GM21367 (cell line): ENCODE results near the gene GPT2.
"Not testable (repeated sequence)": the region's sequence is repeated elsewhere in the genome, so short reads cannot be mapped to it uniquely, and the experiment has no call there.

ENCODE experiments used
- ATAC-seq: cut with Tn5 transposase; IDR thresholded peaks from one replicate; pipeline ENCODE4 v1.9.1; 2021; ENCODE audit not compliant: unreplicated experiment

The GPT2 gene

DNA sequence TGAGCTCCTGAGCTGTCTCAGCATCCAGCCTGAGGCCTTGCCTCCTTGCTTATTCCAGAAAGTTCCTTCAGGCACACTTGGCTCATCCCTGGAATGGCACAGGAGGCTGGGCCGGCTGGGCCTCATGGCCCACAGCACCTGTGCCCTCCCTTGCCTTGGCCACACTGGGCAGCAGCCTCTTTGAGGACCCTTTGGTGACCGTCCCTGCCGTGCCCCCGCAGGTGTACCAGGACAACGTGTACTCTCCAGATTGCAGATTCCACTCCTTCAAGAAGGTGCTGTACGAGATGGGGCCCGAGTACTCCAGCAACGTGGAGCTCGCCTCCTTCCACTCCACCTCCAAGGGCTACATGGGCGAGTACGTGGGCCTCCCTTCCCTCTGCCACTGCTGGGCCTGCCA, 34.2 kb downstream of the GPT2 start:
- ATAC-seq, result no peak

DNA sequence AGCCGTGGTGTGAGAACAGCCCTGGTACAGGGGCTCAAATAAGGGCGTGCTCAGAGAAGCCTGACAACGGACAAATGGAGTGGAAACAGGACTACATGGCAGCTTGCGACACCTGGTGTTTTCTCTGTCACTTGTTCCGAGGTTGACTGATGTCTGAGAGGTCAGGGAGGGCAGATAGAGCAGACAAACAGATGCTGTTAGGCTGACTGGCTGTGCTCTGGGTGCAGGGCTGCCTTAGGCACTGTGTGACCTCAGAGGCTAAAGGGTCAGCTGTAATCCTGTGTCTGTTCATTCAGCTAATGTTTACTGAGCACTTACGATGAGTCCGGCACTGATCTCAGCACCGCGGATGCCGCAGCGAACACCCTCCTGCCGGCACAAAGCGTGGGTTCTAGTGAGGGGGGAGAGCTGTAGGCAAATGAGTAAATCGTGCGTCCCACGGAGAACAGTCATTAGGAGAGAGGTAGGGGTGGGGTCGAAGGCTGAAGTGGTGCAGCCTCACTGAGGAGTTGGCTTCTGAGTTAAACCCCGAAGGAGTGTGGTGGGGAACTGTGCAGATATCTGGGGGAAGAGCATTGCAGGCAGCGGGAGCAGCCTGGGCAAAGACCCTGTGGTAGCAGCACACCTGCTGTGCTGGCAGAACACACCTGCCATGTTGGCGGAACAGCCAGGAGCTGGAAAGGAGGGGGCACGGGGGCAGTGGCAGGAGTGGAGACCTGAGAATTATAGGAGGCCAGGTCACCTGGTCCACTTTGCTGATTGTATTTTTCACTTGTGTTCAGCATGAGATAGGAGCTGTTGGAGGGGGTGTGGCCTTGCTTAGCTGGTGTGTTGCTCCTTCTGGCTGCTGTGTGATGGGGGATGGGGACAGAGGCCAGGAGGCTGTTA, 35.0 kb downstream of the GPT2 start:
- peak; percentile 88 for ATAC-seq

DNA sequence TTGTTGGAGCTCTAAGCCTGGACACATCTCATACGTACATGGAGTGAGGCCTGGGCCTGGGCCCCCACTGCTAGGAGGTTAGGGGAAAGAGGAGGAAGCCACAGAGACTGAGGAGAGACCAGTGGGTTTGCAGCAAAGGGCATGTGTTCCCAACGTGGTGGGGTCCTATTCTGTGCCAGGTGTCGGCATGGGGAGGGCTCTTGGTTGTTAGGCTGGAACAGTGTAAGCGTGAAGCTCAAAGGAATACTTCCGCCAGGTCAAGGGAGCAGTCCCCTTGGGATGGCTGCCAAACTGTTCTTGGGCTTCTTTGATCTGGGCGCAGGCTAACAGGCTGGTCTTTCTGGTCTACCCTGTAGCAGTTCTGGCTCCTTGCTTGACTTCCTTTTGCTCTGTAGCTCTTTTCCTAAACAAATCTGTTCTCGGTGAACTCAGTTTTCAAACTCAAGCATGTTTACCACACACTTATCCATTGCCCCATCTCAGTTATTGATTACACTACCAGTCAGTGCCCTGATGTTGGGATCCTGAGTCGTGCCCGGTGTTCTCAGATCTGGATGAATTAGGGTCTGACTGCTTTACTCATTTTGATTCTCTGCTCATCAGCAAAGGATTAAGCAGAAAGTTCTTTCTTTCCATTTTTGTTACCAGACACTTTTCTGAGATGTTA, 36.4 kb downstream of the GPT2 start:
- ATAC-seq, result no peak

- ATAC-seq, result no peak
Observed at GRCh38 chr16:46922239-46922638, 38.1 kb downstream of the GPT2 start.

- no peak for ATAC-seq
Observed at GRCh38 chr16:46923513-46924295, 39.5 kb downstream of the GPT2 start.

- ATAC-seq, result no peak
Observed at GRCh38 chr16:46924402-46924801, 40.2 kb downstream of the GPT2 start.

GRCh38 chr16:46926470-46927225, 42.5 kb downstream of the GPT2 start:
- ATAC-seq, result no peak

DNA sequence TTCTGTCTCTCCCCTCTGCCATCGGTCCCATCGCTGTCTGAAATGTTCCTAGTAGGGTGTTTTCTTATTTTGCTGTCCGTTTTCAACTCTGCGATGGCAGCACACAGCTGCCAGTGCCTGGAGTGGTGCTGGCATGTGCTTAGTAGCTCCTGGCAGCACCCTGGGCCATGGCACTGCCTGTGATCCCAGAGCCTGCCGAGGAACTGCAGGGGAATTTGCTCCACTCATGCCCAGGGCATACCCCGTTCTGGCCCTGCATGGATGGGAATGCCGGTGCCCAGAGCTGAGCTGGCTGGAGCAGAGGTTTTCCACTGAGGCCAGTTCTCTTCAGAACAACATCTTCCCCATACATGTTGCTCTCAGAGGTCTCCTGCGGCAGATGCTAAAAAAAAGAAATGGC, 43.1 kb downstream of the GPT2 start:
- ATAC-seq, result no peak

- no peak for ATAC-seq
Observed at GRCh38 chr16:46928811-46929210, 44.6 kb downstream of the GPT2 start.

GRCh38 chr16:46929378-46930332, 45.5 kb downstream of the GPT2 start:
- no peak for ATAC-seq

DNA sequence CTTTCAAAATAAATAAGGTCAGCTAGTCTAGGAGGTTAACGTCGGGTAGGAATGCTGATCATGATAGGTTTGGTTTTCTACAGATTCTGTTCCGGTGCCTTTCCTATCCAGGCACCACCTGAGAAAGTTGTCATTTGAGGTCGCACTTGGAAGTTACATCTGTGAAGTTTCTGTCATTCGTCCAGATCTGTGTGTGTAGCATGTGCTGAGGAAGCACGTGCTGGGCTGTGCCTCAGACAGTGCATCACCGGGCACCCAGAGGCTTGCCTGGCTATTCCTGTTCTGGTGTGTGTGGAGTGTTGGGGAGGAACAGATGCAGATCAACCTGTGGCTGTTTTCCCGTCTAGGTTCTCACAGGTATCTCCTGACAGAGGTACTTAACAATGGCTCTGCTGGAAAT, 46.7 kb downstream of the GPT2 start:
- ATAC-seq, result no peak

DNA sequence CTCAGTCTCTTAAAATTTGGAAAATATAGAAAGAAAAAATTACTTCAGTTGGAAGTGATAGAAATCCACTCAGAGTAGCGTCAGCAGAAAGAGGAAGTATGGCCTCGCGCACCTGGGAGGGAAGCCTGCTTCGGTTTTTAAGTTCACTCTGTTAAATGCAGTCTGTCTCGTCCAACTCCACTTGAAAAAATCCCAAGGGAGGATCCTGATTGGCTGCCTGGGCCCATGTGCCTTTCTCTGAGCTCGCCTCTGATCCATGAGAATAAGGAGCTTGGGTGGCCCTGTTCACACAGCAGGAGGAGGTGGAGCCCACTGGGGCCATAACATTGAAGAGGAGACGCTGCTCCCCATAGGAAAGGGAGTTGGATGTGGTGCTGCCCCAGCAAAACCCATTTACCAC, 48.6 kb downstream of the GPT2 start:
- no peak for ATAC-seq

- ATAC-seq, result no peak
Observed at GRCh38 chr16:46937536-46937935, 53.4 kb downstream of the GPT2 start.

DNA sequence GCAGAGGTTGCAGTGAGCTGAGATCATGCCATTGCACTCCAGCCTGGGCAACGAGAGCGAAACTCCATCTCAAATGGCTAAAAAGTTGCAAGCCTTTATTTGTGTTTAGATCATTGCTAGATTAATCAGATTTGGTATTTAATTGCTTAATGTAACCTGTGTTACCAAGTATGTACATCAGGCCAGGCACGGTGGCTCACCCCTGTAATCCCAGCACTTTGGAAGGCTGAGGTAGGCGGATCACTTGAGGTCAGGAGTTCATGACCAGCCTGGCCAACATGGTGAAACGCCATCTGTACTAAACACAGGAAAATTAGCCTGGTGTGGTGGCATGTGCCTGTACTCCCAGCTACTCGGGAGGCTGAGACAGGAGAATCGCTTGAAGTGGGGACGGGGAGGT, 60.6 kb downstream of the GPT2 start:
- not testable (repeated sequence) for ATAC-seq

GRCh38 chr16:46947900-46948547, 63.9 kb downstream of the GPT2 start:
- peak; percentile 61 for ATAC-seq

GRCh38 chr16:46948548-46949166, 64.5 kb downstream of the GPT2 start:
- no peak for ATAC-seq

DNA sequence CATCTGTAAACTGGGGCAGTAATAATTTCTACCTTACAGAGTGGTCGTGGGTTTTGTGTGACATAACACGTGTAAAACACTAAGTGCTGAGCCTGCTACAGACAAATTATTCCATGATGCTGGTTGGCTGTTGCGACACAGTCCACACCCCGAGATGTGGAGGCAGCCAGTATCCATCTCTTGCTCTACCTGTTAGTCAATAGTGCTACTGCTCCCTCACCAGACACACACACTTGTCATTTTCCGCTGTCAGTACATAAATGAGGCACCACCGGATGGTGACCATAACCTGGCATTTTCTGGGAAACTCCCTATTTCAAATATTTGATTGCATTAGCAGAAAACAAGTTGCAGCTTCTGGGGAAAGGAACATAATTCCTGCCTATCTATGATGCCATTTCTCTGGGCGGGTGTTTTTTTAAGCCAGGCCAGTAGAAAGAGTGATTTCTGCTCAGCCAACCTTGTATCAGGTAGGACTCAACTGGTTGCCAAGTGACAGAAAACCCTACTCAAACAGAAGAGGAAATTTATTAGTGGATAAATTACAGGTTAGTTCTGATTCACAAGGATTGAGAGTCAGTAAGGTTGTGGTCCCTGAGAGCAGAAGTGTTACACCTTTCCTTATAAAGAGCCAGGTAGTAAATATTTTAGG, 65.2 kb downstream of the GPT2 start:
- ATAC-seq, result no peak

GRCh38 chr16:46950009-46950408, 65.8 kb downstream of the GPT2 start:
- no peak for ATAC-seq
